Thyroid gland (tissue), 4 donors: ENCODE measurements around the gene KIAA1549. TPM values are rescaled to one million over a fixed set of nuclear protein-coding genes. Genes with fewer than 3 reads are reported as not detected.

ENCODE experiments used
- DNase-seq, 2 donors: peaks; one replicate each; pipeline ENCODE4 v3.0.0-alpha.2; 2019
- H3K27ac ChIP-seq, 3 donors: fragments of 200-600 bp; sonication (generic); 1 replicate in 2 of 3; 2 replicates in 1 of 3; pipeline ENCODE4 v1.5.1; 2016 to 2019; ENCODE audit warnings: mild to moderate bottlenecking in 1 of 3, moderate library complexity in 1 of 3
- H3K27me3 ChIP-seq: fragments of 200-600 bp; sonication (generic); one replicate; pipeline ENCODE4 v1.5.1; 2019
- H3K36me3 ChIP-seq, 2 donors: fragments of 200-600 bp; sonication (generic); one replicate each; pipeline ENCODE4 v1.5.1; 2016 to 2019
- H3K4me1 ChIP-seq, 2 donors: fragments of 200-600 bp; sonication (generic); one replicate each; pipeline ENCODE4 v1.5.1; 2017 to 2019
- H3K4me3 ChIP-seq, 3 donors: fragments of 200-600 bp; sonication (generic); replicated peaks in 1 of 3; 1 replicate in 2 of 3; 2 replicates in 1 of 3; pipeline ENCODE4 v1.5.1; 2016; ENCODE audit warnings: mild to moderate bottlenecking in 1 of 3
- H3K9me3 ChIP-seq: fragments of 200-600 bp; sonication (generic); one replicate; pipeline ENCODE4 v1.5.1; 2017
- CTCF ChIP-seq, 6 experiments: fragments of 200-600 bp in 3 of 6; fragments of 450-650 bp in 3 of 6; sonication (generic) in 3 of 6; IDR thresholded peaks; one replicate each; pipeline ENCODE4 v1.5.1; 2016 to 2019; ENCODE audit warnings: antibody characterized with exemption in 6 of 6, mild to moderate bottlenecking in 2 of 6, inconsistent platforms in 1 of 6, moderate library complexity in 1 of 6
- POLR2A ChIP-seq, 2 donors: fragments of 450-650 bp; IDR thresholded peaks; one replicate each; pipeline ENCODE4 v1.6.1; 2017; ENCODE audit warnings: antibody characterized with exemption in 2 of 2, mild to moderate bottlenecking in 2 of 2, moderate library complexity in 1 of 2
- WGBS, 2 donors: methylation state at CpG; one replicate each; pipeline ENCODE4 v1.1.5; 2017; 5-methylcytosine and 5-hydroxymethylcytosine counted together
- intact Hi-C: fragments of 100-400 bp; cut with DNase I; formaldehyde crosslinking; loops from one replicate; pipeline ENCODE4 v1.15.1; 2023
- total RNA-seq, 4 donors: library from RNA; depleted of rRNA; stranded (reverse); fragments of >200 nt; gene quantifications; one replicate each; pipeline ENCODE4 v1.2.3, GENCODE V29; 2016

Gene KIAA1549
- total RNA-seq, 4 donors from 2014 or later, result 1.2 to 3.9 (median 2.6) TPM

DNA sequence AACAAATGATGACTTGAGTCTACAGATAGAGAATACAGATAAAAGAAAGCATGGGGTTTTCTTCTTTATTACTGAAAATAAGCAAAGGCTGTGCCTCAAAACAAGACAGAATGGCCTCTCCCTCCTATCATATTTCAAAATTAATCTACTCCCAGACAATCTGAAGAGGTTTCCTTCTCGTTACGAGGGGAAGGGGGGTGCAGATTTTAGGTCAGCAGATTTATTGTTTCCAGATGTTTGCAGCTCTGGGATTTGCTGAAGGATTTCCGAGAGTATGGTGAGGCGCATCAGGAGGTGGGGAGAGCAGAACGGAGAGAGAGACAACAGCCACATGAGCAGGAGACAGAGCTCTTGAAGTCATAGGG, 89.8 kb downstream of the KIAA1549 start:
- 80 to 95% methylated on average over 5 of the region's 5 CpGs for WGBS, 2 donors
- DNase-seq, result no peak

DNA sequence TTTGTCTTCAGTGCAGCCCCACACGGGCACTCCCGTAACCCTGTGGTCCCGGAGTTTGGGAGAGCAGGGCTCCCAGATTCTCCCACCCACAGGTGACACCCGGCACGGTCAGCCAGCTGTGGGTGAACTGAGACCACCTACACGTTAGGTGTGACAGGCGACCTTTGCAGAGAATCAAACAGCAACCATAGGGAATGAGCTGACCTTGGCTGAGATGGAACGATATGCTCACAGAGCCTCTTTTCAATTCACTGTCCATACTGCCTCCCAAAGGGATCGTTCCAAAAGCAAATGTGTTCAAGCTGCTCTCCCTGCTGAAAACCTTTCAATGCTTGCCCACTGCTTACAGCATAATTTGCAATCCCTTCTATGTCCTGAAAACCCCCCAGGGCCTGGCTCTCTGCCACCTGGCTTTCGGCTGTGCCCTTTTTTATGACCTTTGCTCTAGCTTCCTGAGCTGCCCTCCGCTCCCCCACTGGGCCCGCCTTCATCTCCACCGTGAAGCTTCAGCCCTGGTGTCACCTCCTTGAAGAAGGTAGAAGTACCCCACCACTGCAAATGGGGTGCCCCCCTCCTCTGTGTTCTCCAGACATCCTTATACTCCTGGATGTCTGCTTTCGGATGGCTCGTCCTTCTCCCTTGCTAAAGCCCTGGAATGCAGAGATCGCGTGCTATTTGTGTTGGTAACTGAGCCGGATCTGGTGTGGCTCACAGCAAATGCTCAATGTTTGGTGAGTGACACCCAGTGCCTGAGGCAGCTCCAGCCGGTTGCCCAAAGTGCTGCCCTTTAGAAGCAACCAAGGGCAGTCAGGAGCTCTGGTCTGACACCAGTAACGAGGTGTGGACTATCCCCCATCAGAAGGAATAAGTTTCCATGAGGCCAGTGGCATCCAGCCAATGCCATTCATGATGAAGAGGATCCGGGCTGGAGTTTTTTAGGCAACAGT, 90.4 kb downstream of the KIAA1549 start:
- Histone ChIP-seq H3K27me3 (no peaks in the 10 kb centered on the region), H3K36me3 (no peaks in the 10 kb centered on the region), H3K27ac (no peak overlapping the region), H3K4me1 (no peaks in the 10 kb centered on the region), H3K9me3 (no peaks in the 10 kb centered on the region), H3K4me3 (no peak overlapping the region)
- DNase-seq, result no peak
- WGBS, 2 donors, result 83 to 84% methylated on average over 21 of the region's 21 CpGs
- TF ChIP-seq POLR2A (IDR thresholded peaks at IDR 0.05), result no peak
- TF ChIP-seq CTCF (IDR thresholded peaks at IDR 0.05), result no peak
- intact Hi-C loops, result no loop called here

More for the DNA sequence above, 89.8 kb downstream of the KIAA1549 start:
- Histone ChIP-seq H3K9me3 (no peaks in the 10 kb centered on the region), H3K27me3 (no peaks in the 10 kb centered on the region), H3K4me3 (no peak overlapping the region), H3K27ac (no peak overlapping the region), H3K36me3 (no peaks in the 10 kb centered on the region), H3K4me1 (no peaks in the 10 kb centered on the region)
- TF ChIP-seq POLR2A (IDR thresholded peaks at IDR 0.05), result no peak
- no peak for TF ChIP-seq CTCF (IDR thresholded peaks at IDR 0.05)
- intact Hi-C loops, result no loop called here

- H3K27ac ChIP-seq, result no peak overlapping the region
- no peaks in the 10 kb centered on the region for H3K4me1 ChIP-seq
Measured at GRCh38 chr7:138889582-138890498, 91.3 kb downstream of the KIAA1549 start.

DNA sequence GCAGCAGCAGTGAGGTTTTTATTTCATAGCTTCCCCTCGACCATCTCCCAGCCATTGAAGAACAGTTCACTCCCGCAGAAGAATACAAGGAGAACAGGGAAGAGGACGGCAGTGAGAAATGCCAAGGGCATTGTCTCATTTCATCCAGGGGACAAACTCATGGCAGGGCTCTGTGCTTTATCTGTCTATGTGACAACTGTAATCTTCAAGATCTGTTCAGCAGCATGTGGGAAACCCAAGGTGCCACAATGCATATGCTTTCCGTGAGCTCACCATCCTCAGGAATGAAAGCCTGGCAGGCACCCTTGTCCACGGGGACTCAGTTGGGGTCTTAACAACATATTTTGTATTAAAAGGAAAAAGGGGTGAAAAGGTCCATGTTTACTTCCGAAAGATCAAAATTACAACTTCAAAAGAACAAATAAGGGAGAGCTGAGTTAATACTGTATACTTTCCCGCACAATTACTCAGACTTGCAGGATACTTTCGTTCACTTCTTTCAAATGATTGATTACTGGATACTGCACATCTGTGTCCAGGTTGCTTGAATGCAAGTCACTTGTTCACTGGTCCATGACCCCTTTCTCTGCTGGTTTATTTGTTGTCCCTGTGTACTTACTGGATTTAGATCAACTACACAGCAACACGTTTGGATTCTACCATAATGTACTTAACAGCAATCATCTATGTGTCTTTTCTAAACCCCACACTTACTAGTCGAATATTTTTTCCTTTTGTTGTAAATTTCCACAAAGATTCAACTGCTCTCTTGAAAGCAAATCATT, 93.1 kb downstream of the KIAA1549 start:
- no peaks in the 10 kb centered on the region for H3K9me3 ChIP-seq
- no peaks in the 10 kb centered on the region for H3K36me3 ChIP-seq
- TF ChIP-seq POLR2A (IDR thresholded peaks at IDR 0.05) (no peak), CTCF (IDR thresholded peaks at IDR 0.05) (no peak)
- H3K27ac ChIP-seq, result no peak overlapping the region
- no peak for DNase-seq
- H3K4me3 ChIP-seq, result no peak overlapping the region
- H3K27me3 ChIP-seq, result no peaks in the 10 kb centered on the region
- WGBS, 2 donors, result 86 to 87% methylated on average over 10 of the region's 10 CpGs
- intact Hi-C loops, result loop anchor here (5.0 to 10.0 kb wide), 2 partner anchors 94 to 187 kb away; partner anchors contain the start of gene KIAA1549
- H3K4me1 ChIP-seq, result no peaks in the 10 kb centered on the region

More at GRCh38 chr7:138889582-138890498, 91.3 kb downstream of the KIAA1549 start:
- no peak overlapping the region for H3K4me3 ChIP-seq
- TF ChIP-seq CTCF (IDR thresholded peaks at IDR 0.05) (no peak), POLR2A (IDR thresholded peaks at IDR 0.05) (no peak)
- H3K27me3 ChIP-seq, result no peaks in the 10 kb centered on the region
- intact Hi-C loops, result loop anchor here (5.0 to 10.0 kb wide), 2 partner anchors 92 to 185 kb away; partner anchors contain the start of gene KIAA1549
- H3K9me3 ChIP-seq, result no peaks in the 10 kb centered on the region
- 92 to 93% methylated on average over 12 of the region's 12 CpGs for WGBS, 2 donors
- no peak for DNase-seq
- no peaks in the 10 kb centered on the region for H3K36me3 ChIP-seq
